ENCODE measurements around the gene GSC. TPM values are rescaled to one million over a fixed set of nuclear protein-coding genes. Genes with fewer than 3 reads are reported as not detected.

The GSC gene
- total RNA-seq, 1 experiment from 2014 or later = not detected

- no peak overlapping the region for H3K23ac ChIP-seq (ENCODE audit: insufficient read length, low read depth, low read length)
- H3K9ac ChIP-seq (ENCODE audit: extremely low read depth, insufficient read length, low read length) = no peak overlapping the region
- no peak overlapping the region for H3K14ac ChIP-seq (ENCODE audit: insufficient read depth, low read length)
- no peak overlapping the region for H3T11ph ChIP-seq (ENCODE audit: low read length)
- TF ChIP-seq, protein P1, sequence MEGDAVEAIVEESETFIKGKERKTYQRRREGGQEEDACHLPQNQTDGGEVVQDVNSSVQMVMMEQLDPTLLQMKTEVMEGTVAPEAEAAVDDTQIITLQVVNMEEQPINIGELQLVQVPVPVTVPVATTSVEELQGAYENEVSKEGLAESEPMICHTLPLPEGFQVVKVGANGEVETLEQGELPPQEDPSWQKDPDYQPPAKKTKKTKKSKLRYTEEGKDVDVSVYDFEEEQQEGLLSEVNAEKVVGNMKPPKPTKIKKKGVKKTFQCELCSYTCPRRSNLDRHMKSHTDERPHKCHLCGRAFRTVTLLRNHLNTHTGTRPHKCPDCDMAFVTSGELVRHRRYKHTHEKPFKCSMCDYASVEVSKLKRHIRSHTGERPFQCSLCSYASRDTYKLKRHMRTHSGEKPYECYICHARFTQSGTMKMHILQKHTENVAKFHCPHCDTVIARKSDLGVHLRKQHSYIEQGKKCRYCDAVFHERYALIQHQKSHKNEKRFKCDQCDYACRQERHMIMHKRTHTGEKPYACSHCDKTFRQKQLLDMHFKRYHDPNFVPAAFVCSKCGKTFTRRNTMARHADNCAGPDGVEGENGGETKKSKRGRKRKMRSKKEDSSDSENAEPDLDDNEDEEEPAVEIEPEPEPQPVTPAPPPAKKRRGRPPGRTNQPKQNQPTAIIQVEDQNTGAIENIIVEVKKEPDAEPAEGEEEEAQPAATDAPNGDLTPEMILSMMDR (conservative IDR thresholded peaks at IDR 0.05) = no peak
- H3K23me2 ChIP-seq (ENCODE audit: insufficient read length, low read depth, low read length, poor library complexity, severe bottlenecking) = peaks cover 5% of the 10 kb centered on the region
- H3K27ac Mint-ChIP-seq = no peak overlapping the region
- H3K4me1 Mint-ChIP-seq = peaks cover 62 to 72% of the 10 kb centered on the region in 2 experiments
- no peaks in the 10 kb centered on the region for H3K4me1 ChIP-seq (ENCODE audit: insufficient read depth, low read length)
- H2AFZ ChIP-seq (ENCODE audit: low read length) = no peak overlapping the region
- H2BK120ac ChIP-seq (ENCODE audit: low read depth, low read length, poor library complexity, severe bottlenecking) = no peak overlapping the region
- no peaks in the 10 kb centered on the region for H3K36me3 Mint-ChIP-seq (ENCODE audit: insufficient read depth in 1 of 3, low read depth in 3 of 3)
- no peaks in the 10 kb centered on the region for H3K79me1 ChIP-seq (ENCODE audit: insufficient read depth, low read depth, low read length, poor library complexity, severe bottlenecking)
- no peak overlapping the region for H3K18ac ChIP-seq (ENCODE audit: insufficient read length, low read depth, low read length)
- no peaks in the 10 kb centered on the region for H3K79me2 ChIP-seq (ENCODE audit: insufficient read depth, low read length)
- no peak overlapping the region for H3K27ac ChIP-seq (ENCODE audit: insufficient read length, low read depth, low read length)
- no peaks in the 10 kb centered on the region; a peak in 2 of 5 replicates for H3K9me3 Mint-ChIP-seq
- H3K4ac ChIP-seq (ENCODE audit: low read depth, low read length) = no peak overlapping the region
- H3K27me3 ChIP-seq (ENCODE audit: insufficient read depth, low read length) = peaks cover 91% of the 10 kb centered on the region
- H2BK5ac ChIP-seq (ENCODE audit: insufficient read length, low read length) = no peak overlapping the region
- H4K5ac ChIP-seq (ENCODE audit: insufficient read length, low read depth, low read length) = no peak overlapping the region
- no peak overlapping the region for H4K91ac ChIP-seq (ENCODE audit: insufficient read length, low read depth, low read length)
- H2AK5ac ChIP-seq (ENCODE audit: insufficient read length, low read length) = no peak overlapping the region
- H3K4me3 Mint-ChIP-seq = peak overlapping the region; percentile 29 to 79; a peak in 4 of 5 replicates
- WGBS (ENCODE audit: extremely low coverage, insufficient read length, low lambda C conversion rate) = no CpG with 5 or more reads among the region's 54 CpGs
- H4K20me1 ChIP-seq (ENCODE audit: control insufficient read depth, insufficient read depth, insufficient read length) = no peaks in the 10 kb centered on the region
- H2BK12ac ChIP-seq (ENCODE audit: insufficient read length, low read depth, low read length) = no peak overlapping the region
- peaks cover 98% of the 10 kb centered on the region for H3K27me3 Mint-ChIP-seq (ENCODE audit: low read depth)
- H3K56ac ChIP-seq (ENCODE audit: insufficient read length, low read depth, low read length) = no peak overlapping the region
- no peak for DNase-seq
- no peak overlapping the region for H2BK20ac ChIP-seq (ENCODE audit: low read depth, low read length, poor library complexity, severe bottlenecking)
- H2BK15ac ChIP-seq (ENCODE audit: low read depth, low read length) = no peak overlapping the region
- H3K9me3 ChIP-seq (ENCODE audit: control insufficient read depth, low read depth, low read length) = no peaks in the 10 kb centered on the region
- H4K8ac ChIP-seq (replicated peaks; ENCODE audit: insufficient read length, low read depth, low read length) = no peak overlapping the region
- peak overlapping the region; percentile 39 for H3K4me2 ChIP-seq (ENCODE audit: insufficient read depth, insufficient read length, low read length)
Measured at GRCh38 chr14:94771158-94771905, 1.4 kb upstream of the GSC start.

Data from H9 (cell line).